HUDEP-2 (cell line): ENCODE measurements around the gene PYCR2.
A peak's percentile ranks its signal among the peaks of the same experiment; 100 is the strongest.

Experiments used
- DNase-seq, 76 experiments: peaks; one replicate each; lab custom pipeline; 2025; ENCODE audit not compliant: unreplicated experiment in 76 of 76; lab: John Stamatoyannopoulos, UW

Gene PYCR2

DNA sequence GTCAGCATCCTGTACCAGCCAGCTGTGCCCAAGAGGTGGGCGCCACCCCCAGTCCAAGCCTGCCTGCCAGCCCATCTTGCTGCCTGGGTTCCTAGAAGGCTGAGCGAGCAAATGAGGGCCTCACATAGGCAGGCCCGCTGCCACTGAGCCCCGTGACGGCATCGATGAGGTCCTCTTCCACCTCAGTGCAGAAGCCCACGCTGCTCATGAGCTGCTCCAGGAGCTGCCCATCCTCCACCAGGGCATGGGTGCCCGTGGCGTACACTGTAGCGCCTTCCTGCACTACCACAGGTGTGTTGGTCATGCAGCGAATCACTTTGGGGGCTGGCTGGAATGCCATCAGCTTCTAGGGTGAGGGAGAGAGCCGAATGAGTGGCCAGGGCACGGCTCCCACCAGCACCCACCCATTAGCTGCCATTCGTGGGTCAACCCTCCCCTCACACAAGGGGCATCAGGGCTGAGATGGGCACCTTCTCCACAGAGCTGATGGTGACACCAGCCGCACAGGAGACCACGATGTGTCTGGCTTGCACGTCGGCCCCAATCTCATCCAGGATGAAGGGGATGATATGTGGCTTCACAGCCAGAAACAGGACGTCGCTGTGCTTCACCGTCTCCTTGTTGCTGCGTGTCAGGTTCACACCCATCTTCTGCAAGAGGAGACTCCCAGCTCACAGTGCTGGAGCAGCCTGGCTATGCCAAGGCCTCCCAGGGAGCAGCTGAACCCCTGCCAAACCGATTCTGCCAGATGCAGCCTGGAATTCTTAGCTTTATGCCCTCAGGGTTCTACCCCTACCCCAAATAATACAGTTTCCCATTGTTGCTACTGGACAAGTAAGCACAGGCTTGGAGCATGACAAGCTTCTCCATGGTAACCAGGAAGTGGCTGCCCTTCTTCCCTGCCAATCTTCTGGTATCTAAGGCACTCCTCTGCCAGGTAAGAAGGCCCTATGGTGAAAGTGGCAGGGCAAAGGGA is 2.0 kb downstream of the PYCR2 start:
- no peak for DNase-seq

DNA sequence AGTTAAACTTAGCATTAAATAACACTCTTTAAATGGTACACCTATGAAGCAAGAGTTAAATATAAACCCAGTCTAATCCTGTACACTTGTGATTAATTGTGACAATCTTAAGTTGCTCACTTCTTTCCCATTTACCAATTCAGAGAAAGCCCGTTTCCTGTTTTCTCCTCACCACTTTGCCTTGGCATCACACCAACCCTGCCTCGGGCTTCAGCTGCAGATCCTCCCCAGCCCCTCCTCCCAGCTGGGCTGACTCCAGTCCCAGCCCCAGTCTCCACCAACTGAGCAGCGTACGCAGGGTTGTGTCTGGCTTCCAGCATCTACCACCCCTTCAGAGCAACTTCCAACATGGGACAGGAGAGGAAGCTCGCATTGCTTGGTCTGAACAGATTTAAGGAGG is 4.1 kb downstream of the PYCR2 start:
- peak in 55 of 76 experiments; percentile 6 to 74 (median 40) for DNase-seq

DNA sequence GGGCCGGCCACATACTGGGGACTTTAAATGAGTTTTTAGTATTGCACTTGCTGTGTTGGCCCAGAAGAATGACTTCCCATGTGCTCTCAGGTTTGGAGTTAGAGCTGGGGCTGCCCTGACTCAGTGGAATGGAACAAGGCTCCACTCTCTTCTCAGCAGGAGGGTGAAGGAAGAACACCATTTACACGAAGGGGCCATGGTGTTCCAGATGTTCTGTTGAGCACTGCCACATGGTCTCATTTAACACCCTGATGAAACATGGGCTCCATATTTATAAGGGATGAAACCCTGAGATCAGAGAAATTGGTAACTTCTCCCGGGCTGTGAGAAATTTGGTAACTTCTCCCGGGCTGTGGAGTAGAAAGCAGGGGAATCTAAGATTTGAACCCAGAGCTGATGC is 5.8 kb downstream of the PYCR2 start:
- DNase-seq = no peak

DNA sequence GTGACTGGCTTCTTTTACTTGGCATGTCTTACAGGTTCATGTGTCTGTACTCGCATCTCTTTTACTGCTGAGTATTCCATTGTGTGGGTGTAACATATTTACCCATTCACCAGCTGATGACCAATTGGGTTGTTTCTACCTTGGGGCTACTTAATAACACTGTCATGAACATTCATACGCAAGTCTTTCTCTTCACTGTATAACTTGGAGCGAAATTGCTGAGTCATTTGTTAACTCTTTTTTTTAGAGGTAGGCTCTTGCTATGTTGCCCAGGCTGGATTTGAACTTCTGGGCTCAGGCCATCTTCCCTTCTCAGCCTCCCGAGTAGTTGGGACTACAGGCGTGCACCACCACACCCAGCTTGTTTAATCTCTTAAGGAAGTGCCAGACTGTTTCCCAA is 6.5 kb downstream of the PYCR2 start:
- DNase-seq = no peak

DNA sequence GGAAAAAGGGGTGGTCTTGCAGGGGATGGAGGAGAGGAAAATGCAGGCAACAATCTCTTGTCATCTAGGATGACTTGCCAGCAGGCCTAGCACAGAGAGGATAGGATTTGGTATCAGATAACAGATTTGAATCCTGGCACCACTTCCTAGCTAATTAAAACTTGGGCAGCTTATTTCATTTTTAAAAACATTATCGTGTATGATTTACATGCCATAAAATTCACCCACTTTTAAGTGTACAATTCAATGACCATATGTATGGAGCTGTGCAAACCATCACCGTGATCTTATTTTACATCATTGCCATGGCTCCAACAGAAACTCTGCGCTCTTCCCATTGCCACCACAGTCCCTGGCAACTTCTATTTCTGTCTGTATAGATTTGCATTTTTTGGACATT is 6.9 kb downstream of the PYCR2 start:
- no peak for DNase-seq

DNA sequence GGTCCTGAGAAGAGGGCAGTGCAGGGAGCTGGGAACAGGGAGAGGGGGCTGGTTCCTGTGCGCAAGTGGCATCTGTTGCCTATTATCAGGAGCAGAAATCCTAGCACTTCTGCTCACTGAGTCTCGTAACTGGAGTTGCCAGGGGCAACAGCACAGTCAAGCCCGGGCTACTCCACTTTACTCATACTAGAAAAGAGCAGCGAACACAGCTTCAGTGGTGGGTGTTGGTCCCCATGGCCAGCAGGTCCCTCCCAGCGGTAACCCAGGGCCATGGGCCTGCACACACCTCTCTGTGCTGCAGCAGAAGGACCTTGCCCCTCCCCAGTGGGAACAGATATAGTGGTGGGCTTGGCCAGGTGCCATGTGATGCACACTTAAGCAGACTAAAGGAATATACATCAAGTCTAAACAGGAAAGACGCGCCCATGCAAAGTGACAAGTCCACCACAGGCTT is 8.5 kb downstream of the PYCR2 start:
- no peak for DNase-seq

DNA sequence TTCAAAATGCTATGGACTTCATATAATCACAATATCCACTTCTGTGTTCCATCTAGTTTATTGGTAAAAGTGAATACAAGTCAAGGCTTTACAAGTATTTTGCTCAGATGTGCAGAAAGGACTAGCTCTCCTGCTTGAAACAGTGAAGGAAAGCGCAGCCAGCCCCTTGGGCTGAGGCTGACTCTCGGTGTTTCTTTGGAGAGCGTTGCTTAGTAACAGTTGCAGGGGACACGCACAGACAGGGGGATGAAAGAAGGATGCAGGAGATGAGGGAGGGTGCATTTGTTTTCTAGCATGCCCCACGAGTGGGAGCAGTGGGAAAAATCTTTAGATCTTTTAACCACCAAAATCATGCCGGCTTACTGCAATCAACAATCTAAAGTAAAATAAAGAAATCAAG is 9.1 kb downstream of the PYCR2 start:
- no peak for DNase-seq

DNA sequence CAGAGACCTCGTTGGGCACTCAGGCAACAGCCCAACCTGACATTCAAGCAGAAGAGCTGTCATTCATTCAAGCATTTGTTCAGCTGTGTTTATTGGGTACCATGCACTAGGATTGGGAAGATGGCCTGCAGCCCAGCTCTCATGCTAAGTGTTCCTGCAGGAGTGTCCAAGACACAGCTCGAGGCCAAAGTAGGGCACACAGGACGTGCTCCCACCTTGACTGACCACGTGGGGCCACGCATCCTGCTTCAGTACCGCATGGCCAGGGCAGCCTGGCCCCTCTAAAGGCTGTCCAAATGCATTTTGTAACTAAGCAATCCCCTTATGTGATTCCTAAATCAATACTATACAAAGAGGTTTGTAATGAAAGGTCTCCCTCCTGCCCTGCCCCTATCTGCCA is 9.7 kb downstream of the PYCR2 start:
- no peak for DNase-seq

DNA sequence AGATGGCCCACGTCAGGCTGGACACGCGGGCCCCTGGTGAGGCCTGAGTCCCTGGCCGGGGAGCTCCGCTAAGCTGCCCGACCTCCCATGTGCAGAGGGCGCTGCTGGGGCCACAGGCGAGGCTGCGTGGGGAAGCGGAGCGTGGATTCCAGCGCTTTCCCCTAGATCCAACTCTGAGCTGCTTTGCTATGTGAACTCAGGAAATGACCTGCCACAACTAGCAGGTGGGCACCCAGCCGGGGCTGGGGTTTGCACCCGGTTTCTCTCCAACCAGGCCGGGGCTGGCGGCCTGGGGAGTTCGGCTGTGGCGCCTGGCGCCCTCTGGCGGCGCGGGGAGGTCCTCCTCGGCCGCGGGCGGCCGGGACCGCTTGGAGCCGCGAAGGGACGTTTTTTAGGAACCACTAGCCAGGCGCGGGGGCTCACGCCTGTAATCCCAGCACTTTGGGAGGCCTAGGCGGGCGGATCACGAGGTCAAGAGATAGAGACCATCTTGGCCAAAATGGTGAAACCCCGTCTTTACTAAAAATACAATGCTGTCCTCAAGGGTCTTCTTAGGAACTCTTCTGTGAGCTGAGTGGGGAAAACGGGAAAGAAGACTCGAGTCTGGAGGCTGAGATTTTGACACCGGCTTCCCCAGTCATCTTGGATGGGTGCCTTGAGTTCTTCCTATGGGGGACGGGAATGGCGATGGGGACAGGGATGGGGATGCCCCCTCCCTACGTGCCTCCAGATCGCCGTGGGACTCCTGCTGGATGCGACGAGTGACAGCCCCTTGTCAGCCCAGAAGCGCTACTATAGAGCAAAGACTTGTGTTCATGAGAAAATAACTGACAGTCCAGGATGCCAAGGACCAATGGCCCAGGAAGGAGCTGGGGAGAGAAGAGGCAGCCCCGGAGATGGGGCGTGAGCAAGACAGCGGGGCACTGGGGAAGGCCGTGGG is 12.6 kb downstream of the PYCR2 start:
- peak in 22 of 76 experiments; percentile 9 to 43 (median 18) for DNase-seq

DNA sequence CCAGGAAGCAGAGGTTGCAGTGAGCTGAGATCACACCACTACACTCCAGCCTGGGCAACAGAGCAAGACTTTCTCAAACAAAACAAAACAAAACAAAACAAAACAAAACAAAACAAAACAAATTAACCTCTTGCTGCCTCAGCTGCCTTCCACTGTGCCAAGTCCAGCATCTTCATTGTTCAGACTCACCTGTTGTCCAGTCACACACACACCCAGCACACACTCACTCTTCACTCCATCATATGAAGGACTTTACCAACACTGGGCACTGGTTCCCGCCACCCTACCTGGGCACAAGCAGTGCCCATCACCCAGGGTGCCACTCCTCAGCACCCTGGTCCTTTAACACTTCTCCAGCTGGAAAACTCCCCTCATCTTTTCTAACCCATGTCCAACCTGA is 14.6 kb downstream of the PYCR2 start:
- no peak for DNase-seq

DNA sequence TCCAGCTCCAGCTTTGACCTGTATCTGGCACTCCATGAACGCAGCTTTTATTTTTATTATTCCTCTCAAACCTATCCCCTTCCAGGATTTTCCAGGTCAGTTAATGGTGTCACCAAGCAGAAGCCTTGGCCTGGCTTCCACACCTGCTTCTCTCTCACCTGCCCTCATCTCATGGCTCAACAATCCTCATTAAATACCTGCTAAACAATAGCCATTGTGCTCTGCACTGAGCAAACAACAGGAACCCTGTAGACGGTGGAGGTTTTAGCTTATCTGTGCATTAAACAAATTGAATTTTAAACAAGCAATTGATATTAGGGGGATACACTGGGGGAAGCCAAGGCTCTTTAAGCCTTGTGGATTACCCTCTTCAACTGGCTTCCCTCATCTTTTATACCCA is 15.3 kb downstream of the PYCR2 start:
- no peak for DNase-seq

DNA sequence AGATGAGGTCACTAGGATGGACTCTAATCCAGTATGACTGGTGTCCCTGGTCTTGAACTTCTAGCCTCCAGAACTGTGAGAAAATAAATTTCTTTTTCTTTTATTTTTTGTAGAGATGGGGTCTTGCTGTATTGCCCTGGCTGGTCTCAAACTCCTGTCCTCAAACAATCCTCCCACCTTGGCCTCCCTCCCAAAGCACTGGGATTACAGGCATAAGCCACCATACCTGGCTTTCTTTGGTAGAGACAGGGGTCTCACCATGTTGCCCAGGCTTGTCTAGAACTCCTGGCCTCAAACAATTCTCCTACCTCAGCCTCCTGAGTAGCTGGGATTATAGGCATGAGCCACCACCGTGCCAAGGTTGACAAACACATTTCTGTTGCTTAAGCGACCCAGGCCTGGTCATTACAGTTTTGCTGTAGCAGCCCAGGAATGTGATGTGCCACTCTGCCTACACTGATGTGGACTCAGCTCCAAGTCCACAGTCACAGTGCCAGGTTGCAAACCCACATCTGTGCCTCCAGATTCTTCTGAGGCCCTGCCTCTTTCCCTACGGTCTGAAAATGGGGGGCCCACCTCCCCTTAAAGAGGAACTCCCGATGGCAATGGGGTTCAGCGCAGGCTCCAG is 15.9 kb downstream of the PYCR2 start:
- no peak for DNase-seq

DNA sequence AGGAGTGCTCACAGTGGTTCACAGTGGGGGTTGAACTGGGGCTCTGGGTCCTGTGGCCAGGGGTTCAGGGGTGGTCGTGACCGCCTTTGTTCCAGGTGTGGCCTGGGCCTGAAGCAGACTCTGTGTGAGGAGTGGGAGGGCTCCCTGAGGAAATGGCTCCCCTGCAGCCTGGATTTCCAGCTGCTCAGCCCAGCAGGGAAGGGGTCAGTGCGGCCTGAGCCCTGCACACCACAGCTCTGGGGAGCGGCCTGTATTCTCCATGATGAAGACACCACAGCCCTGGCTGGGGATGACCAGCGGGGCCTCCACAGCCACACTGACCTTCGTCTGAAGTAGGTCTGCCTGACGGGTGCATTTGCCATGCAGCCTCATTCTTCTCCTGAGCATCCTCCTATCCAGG is 16.7 kb downstream of the PYCR2 start:
- no peak for DNase-seq

DNA sequence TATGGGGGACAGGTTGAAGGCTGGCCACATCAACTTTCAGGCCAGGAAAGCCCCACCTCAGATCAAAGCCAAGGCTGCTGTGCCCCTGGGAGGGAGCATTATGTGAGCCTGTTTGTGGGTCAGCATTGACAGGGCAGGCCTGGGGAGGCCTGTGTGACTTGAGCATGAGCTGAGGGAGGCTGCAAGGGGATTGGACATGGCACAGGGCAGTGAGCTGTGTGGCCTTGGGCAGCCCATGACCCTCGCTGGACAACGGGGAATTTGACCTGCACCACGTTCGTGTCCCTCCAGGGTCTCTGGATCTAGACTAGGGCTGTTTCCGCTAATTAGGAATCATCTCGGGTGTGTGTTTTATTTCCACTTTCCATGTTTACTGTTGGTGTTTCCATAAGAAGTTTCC is 17.6 kb downstream of the PYCR2 start:
- no peak for DNase-seq

DNA sequence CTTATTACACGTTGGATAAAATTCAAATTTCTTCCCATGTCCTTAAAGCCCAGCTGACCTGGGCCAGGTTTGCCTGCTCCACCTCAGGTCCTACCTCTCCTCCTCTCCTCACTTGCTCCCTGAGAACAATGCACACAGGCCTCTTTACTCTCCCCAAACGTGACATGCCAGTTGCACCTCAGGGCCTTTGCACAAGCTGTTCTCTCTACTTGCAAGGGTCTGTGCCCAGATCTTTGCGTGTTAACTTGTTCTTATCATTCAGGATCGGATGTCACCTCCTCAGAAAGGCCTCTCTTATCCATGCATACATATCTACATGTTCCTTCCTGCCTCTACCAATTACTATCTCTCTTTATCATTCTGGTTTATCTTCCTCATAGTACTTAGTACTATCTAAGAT is 20.4 kb downstream of the PYCR2 start:
- DNase-seq = no peak

DNA sequence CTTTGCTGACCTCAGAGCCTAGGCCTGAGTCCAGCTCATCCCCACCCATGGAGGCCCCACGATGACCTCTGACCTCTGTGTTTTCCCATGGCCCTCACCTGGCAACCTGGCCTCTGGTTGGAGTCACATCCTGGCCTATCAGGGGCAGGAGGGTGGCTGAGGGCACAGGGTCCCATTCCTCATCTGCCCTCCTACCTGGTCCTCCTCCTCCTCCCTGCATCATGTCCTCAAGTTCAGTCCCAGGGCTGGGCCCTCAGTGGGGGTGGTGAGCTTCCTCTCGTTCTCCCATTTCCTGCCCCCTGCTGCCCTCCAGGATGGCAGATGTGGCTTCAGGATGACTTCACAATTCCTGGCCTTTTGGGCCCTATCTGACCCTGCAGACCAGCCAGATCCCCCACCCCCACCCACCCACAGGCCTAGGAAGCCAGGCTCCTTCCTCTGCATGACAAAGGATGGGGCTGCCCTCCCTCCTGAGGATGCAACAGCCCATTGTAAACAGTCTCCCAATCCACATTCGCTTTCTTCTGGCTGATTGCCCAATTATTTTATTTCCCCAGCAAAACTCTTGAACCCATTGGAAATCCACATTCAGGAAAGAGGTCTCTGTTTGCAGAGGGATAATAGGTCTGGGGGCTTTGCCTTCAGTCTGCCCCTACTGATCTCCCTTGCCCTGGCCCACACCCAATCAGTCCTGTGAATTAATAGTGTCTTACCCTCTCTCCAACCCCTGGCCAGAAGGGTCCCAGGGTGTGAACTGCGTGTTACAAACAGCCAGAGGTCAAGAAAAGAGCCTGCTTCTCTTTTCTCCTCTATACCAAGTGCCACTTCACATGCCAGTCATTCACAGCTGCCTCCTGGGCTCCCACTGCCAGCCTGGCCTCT is 24.8 kb downstream of the PYCR2 start:
- no peak for DNase-seq

DNA sequence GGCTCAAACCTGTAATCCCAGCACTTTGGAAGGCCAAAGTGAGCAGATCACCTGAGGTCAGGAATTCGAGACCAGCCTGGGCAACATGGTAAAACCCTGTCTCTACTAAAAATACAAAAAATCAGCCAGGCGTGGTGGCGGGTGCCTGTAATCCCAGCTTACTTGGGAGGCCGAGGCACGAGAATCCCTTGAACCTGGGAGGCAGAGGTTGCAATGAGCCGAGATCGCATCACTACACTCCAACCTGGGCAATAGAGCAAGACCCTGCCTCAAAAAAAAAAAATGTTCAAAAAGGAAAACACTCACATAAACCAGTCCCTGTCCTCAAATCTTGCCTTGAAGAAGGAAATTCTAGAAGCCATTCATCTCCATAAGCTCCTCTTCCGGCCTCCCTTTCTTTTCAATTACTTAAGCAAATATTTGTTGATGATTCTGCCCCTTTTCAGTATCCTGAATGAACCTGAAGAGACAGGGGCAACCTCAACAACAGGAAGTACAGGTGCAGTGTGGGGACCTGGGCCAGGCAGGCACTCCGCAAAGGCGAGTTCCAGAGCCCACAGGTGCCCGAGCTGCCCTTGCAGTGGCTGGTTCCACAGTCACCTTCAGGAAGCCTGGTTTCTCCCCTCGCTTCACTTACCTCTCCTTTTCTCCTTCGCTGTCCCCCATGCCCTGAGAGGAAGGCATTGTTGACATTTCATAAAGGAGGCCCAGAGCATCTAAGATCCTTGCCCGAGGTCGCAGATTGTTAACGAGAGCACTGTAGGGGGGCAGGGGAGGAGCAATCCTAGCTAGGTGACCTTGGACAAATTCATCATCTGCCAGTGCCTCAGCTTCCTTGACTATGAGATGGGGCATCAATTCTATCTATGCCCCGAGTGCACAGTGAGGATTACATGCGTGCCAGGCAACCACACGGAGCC is 26.2 kb downstream of the PYCR2 start:
- no peak for DNase-seq

DNA sequence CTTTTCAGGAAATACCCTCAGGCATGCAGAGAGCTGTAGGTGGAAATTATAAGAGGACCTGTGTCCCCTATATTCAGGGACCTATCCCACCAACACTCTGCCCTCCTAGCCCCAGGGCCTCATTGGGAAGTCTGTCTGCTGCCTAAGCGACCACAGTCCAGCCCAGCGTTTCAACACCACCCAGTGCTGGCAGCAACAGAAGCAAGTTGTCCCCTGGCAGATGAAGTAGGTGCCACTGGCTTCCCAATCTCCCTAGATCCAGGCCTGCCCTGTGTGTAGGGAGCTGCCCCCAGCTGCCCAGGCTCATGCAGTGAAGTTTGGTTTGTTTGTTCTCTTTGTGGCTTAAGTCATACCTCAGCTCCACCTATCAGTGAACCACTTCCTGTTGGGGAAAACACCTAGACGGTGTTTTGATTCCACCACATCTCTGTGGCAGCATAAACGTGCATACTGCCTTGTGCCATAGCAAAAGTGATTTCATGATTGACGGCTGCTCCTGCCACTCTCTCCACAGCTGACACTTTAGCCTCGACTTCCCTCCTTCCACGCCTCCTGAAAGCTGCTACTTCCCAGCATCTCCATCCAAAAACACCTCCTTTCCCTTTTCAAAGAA is 27.0 kb downstream of the PYCR2 start:
- DNase-seq = no peak

DNA sequence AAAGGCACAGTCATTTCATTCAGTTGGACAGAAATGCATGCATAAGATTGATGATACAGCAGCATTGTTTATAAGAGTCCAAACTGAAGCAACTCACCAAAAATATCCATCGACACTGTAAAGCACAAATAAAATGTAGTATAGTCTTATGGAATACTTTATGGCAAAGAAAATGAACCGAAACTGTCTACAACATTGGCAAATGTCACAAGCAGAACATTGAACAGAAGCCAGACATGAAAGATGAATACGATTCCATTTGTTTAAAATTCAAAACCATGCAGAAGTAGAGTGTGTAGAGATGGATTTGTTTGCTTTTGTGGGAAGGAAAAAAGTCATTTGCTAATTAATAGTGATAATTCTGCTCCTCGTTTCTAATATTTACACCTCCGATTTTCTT is 27.6 kb downstream of the PYCR2 start:
- DNase-seq = no peak
